ENCODE measurements around the gene SH3RF3. TPM values are rescaled to one million over a fixed set of nuclear protein-coding genes. Genes with fewer than 3 reads are reported as not detected.
A peak's percentile ranks its signal among the peaks of the same experiment; 100 is the strongest.

SH3RF3 gene
- total RNA-seq, 1 donor from 2014 or later: 7.4 TPM

- no peak for TF ChIP-seq CTCF (IDR thresholded peaks at IDR 0.05)
- Histone ChIP-seq H3K36me3 (peaks cover 7% of the 10 kb centered on the region), H3K4me1 (no peaks in the 10 kb centered on the region), H3K9me3 (no peaks in the 10 kb centered on the region), H3K4me3 (no peak overlapping the region), H3K27me3 (no peaks in the 10 kb centered on the region), H3K27ac (no peak overlapping the region)
- no peak for ATAC-seq
- peak; percentile 21 for DNase-seq
- intact Hi-C loops (cut with DNase I): no loop called here
These were observed 239.8 kb downstream of the SH3RF3 start for GRCh38 chr2:109368798-109369197.

GRCh38 chr2:109369671-109370191, 240.7 kb downstream of the SH3RF3 start:
- Histone ChIP-seq H3K27me3 (no peaks in the 10 kb centered on the region), H3K9me3 (no peaks in the 10 kb centered on the region), H3K36me3 (peaks cover 7% of the 10 kb centered on the region), H3K27ac (no peak overlapping the region), H3K4me3 (no peak overlapping the region), H3K4me1 (no peaks in the 10 kb centered on the region)
- no peak for TF ChIP-seq CTCF (IDR thresholded peaks at IDR 0.05)
- ATAC-seq: no peak
- intact Hi-C loops (cut with DNase I): no loop called here
- peak; percentile 25 for DNase-seq

GRCh38 chr2:109370399-109371035, 241.5 kb downstream of the SH3RF3 start:
- H3K4me1 ChIP-seq: no peaks in the 10 kb centered on the region
- TF ChIP-seq CTCF (IDR thresholded peaks at IDR 0.05): no peak
- intact Hi-C loops (cut with DNase I): no loop called here
- DNase-seq (peak; percentile 46), ATAC-seq (no peak)
- no peak overlapping the region for H3K4me3 ChIP-seq
- H3K9me3 ChIP-seq: no peaks in the 10 kb centered on the region
- peaks cover 7% of the 10 kb centered on the region for H3K36me3 ChIP-seq
- H3K27ac ChIP-seq: no peak overlapping the region
- no peaks in the 10 kb centered on the region for H3K27me3 ChIP-seq

- DNase-seq (peak; percentile 35), ATAC-seq (no peak)
- Histone ChIP-seq H3K4me3 (no peak overlapping the region), H3K4me1 (no peaks in the 10 kb centered on the region), H3K27ac (no peak overlapping the region), H3K36me3 (peaks cover 7% of the 10 kb centered on the region), H3K27me3 (no peaks in the 10 kb centered on the region), H3K9me3 (no peaks in the 10 kb centered on the region)
- intact Hi-C loops (cut with DNase I): no loop called here
- TF ChIP-seq CTCF (IDR thresholded peaks at IDR 0.05): no peak
These were observed 242.6 kb downstream of the SH3RF3 start for GRCh38 chr2:109371481-109372170.

- Histone ChIP-seq H3K27ac (no peak overlapping the region), H3K27me3 (no peaks in the 10 kb centered on the region), H3K4me3 (no peak overlapping the region), H3K36me3 (peaks cover 7% of the 10 kb centered on the region), H3K9me3 (no peaks in the 10 kb centered on the region), H3K4me1 (no peaks in the 10 kb centered on the region)
- intact Hi-C loops (cut with DNase I): no loop called here
- TF ChIP-seq CTCF (IDR thresholded peaks at IDR 0.05): no peak
- DNase-seq: peak; percentile 23
- ATAC-seq: no peak
These were observed 243.2 kb downstream of the SH3RF3 start for GRCh38 chr2:109372171-109372568.
